ENCODE results near the gene HNRNPUL2. TPM values are rescaled to one million over a fixed set of nuclear protein-coding genes. Genes with fewer than 3 reads are reported as not detected.

Gene HNRNPUL2
- total and polyA plus RNA-seq, 2 of the 8 experiments (the other 6 are each of a cell fraction or from before 2014, with no cell fraction given): 14.9 to 46.4 TPM

- Histone ChIP-seq H3K9ac (replicated peaks in 1 of 4; ENCODE audit: extremely low read depth in 1 of 4, low read depth in 3 of 4, low read length in 3 of 4) (no peak overlapping the region), H2BK15ac (ENCODE audit: low read length) (no peak overlapping the region), H3K79me2 (ENCODE audit: control insufficient read depth in 1 of 2, insufficient read depth in 2 of 2, low read length in 2 of 2) (peaks cover 0 to 23% of the 10 kb centered on the region in 2 experiments; a peak in 2 of 4 replicates), H2BK20ac (ENCODE audit: low read length) (no peak overlapping the region), H3K14ac (ENCODE audit: insufficient read length) (no peak overlapping the region), H3K36me3 (ENCODE audit: control insufficient read depth in 2 of 4, insufficient read depth in 4 of 4, low read length in 3 of 4) (peaks cover 5 to 29% (median 9%) of the 10 kb centered on the region in 4 experiments; a peak in 5 of 8 replicates), H4K5ac (ENCODE audit: insufficient read length, low read depth, low read length) (no peak overlapping the region), H3K27ac (ENCODE audit: low read depth, low read length) (no peak overlapping the region), H4K20me1 (replicated peaks in 1 of 2; ENCODE audit: control insufficient read depth in 1 of 2, insufficient read depth in 2 of 2, low read length in 2 of 2) (peaks cover 0 to 1% of the 10 kb centered on the region in 2 experiments), H2BK120ac (replicated peaks; ENCODE audit: low read depth, low read length) (no peak overlapping the region), H3K56ac (replicated peaks; ENCODE audit: insufficient read length, low read depth, low read length) (no peak overlapping the region), H4K91ac (replicated peaks; ENCODE audit: insufficient read length, low read length) (no peak overlapping the region), H2AK5ac (ENCODE audit: low read depth, low read length) (no peak overlapping the region), H3K23me2 (ENCODE audit: low read depth, low read length) (peaks cover 3% of the 10 kb centered on the region; the same call in 1 of the 2 replicates), H3K23ac (ENCODE audit: insufficient read length) (no peak overlapping the region), H3K79me1 (ENCODE audit: low read depth, low read length) (peaks cover 8% of the 10 kb centered on the region), H3K4ac (replicated peaks; ENCODE audit: insufficient read length, low read depth, low read length) (no peak overlapping the region), H3K27me3 (replicated peaks in 1 of 4; ENCODE audit: control insufficient read depth in 3 of 4, extremely low read depth in 1 of 4, insufficient read depth in 3 of 4, low read length in 3 of 4) (no peaks in the 10 kb centered on the region), H2BK12ac (ENCODE audit: low read depth, low read length) (no peak overlapping the region), H3K4me2 (ENCODE audit: insufficient read depth in 1 of 2, low read depth in 2 of 2, low read length in 2 of 2) (peak overlapping the region; percentile 74 to 86), H3K18ac (ENCODE audit: extremely low read depth, low read length) (no peak overlapping the region), H3K4me3 (ENCODE audit: extremely low read depth in 1 of 4, insufficient read depth in 2 of 4, low read depth in 3 of 4, low read length in 4 of 4) (peak overlapping the region; percentile 78 to 98 (median 88); a peak in 5 of 8 replicates), H2BK5ac (ENCODE audit: low read depth, low read length) (no peak overlapping the region), H4K8ac (ENCODE audit: extremely low read depth, insufficient read depth, low read length) (no peak overlapping the region), H3K4me1 (replicated peaks in 1 of 4; ENCODE audit: control insufficient read depth in 3 of 4, insufficient read depth in 4 of 4, low read length in 3 of 4) (peaks cover 3 to 8% (median 5%) of the 10 kb centered on the region in 4 experiments; a peak in 5 of 7 replicates), H2AFZ (ENCODE audit: low read length) (no peak overlapping the region), H3K9me3 (ENCODE audit: insufficient read depth in 2 of 2, low read depth in 1 of 2, low read length in 1 of 2) (no peaks in the 10 kb centered on the region)
- CTCF ChIA-PET (ENCODE audit: partially characterized antibody): interaction anchor here (0.8 to 3.2 kb wide), 5 partner anchors 10 to 66 kb away, joined by 3 to 16 read pairs (median 6); partner anchors contain the start of genes CSKMT and EML3
- no peak for FAIRE-seq
- POLR2A ChIA-PET (ENCODE audit: partially characterized antibody): interaction anchor here (1.2 to 61.4 kb wide), 6 partner anchors 14 to 110 kb away, joined by 3 to 2041 read pairs (median 4); partner anchors contain the start of genes BSCL2, C11orf98, CSKMT and GANAB
- no peak for TF ChIP-seq JUN (IDR thresholded peaks at IDR 0.05; ENCODE audit: low read depth, low read length)
- TF ChIP-seq ATF2 (IDR thresholded peaks at IDR 0.05; ENCODE audit: low read length): no peak
- TF ChIP-seq SRF (IDR thresholded peaks at IDR 0.05; ENCODE audit: low read depth, low read length): no peak
- no peak for TF ChIP-seq ASH2L (IDR thresholded peaks at IDR 0.05; ENCODE audit: low read length)
- TF ChIP-seq HDAC6 (IDR thresholded peaks at IDR 0.05; ENCODE audit: low read depth, low read length): no peak
- TF ChIP-seq CEBPB (IDR thresholded peaks at IDR 0.05; ENCODE audit: low read depth, low read length): no peak
- TF ChIP-seq KDM5A (IDR thresholded peaks at IDR 0.05; ENCODE audit: low read length): no peak
- TF ChIP-seq CBX8 (IDR thresholded peaks at IDR 0.05; ENCODE audit: borderline replicate concordance, low read depth, low read length): no peak
- no peak for TF ChIP-seq YY1 (IDR thresholded peaks at IDR 0.05; ENCODE audit: low read depth, low read length)
- no peak for TF ChIP-seq TAF1 (IDR thresholded peaks at IDR 0.05; ENCODE audit: low read depth, low read length)
- no peak for TF ChIP-seq MAX (IDR thresholded peaks at IDR 0.05)
- TF ChIP-seq SUZ12 (IDR thresholded peaks at IDR 0.05; ENCODE audit: low read length): no peak
- no peak for DNase-seq (ENCODE audit: low read depth in 1 of 2, low spot score in 2 of 2)
- WGBS, 2 experiments (ENCODE audit: extremely low coverage in 1 of 2, insufficient coverage in 1 of 2, insufficient read length in 1 of 2, insufficient replicate concordance in 2 of 2, low coverage in 1 of 2, low lambda C conversion rate in 2 of 2, missing lambda C conversion rate in 1 of 2): 91% methylated on average over 15 of the region's 15 CpGs; no CpG with 5 or more reads in 1 of the 2 experiments
Observed at GRCh38 chr11:62677714-62678113, 49.5 kb downstream of the HNRNPUL2 start.
